Right cardiac atrium (tissue), 5 donors: ENCODE data around the gene SFI1. TPM values are rescaled to one million over a fixed set of nuclear protein-coding genes. Genes with fewer than 3 reads are reported as not detected.
A peak's percentile ranks its signal among the peaks of the same experiment; 100 is the strongest.
"Not testable (repeated sequence)": the region's sequence is repeated elsewhere in the genome, so short reads cannot be mapped to it uniquely, and the experiment has no call there.

ENCODE experiments used
- ATAC-seq, 2 donors: fragments of 200-7000 bp; cut with Tn5 transposase; one replicate each; pipeline versions ENCODE4 v1.8.0 to v1.9.1; 2020; ENCODE audit warnings: moderate library complexity in 2 of 2, mild to moderate bottlenecking in 1 of 2
- DNase-seq, 3 donors: peaks; one replicate each; pipeline ENCODE4 v3.0.0-alpha.2; 2020
- H3K27ac ChIP-seq: one replicate; pipeline ENCODE4 v1.5.1; 2013; ENCODE audit warnings: mild to moderate bottlenecking, low read length, control low read depth, moderate library complexity
- H3K27me3 ChIP-seq: one replicate; pipeline ENCODE4 v1.6.1; 2013; ENCODE audit not compliant: control insufficient read depth, insufficient read depth
- H3K4me1 ChIP-seq: one replicate; pipeline ENCODE4 v1.6.1; 2013; ENCODE audit warnings: low read length; ENCODE audit not compliant: control insufficient read depth, insufficient read depth
- H3K4me3 ChIP-seq: one replicate; pipeline ENCODE4 v1.5.1; 2013; ENCODE audit warnings: low read length, control low read depth
- H3K9me3 ChIP-seq: one replicate; pipeline ENCODE4 v1.6.1; 2013; ENCODE audit warnings: low read length; ENCODE audit not compliant: control insufficient read depth
- WGBS: extraction: QIAGEN DNeasy Blood & Tissue Kit; methylation state at CpG from one replicate; pipeline ENCODE4 v1.1.7; 2013; 5-methylcytosine and 5-hydroxymethylcytosine counted together
- intact Hi-C, 4 donors: fragments of 100-400 bp; cut with DNase I; formaldehyde crosslinking; loops; one replicate each; pipeline versions ENCODE4 v1.11.0 to v1.14.0; 2022 to 2023
- polyA plus RNA-seq: library from polyadenylated mRNA; stranded (reverse); fragments of 200-250 nt; gene quantifications from one replicate; pipeline ENCODE4 v1.2.3, GENCODE V29; 2013
- total RNA-seq, 4 donors: library from RNA; stranded (reverse); fragmentation: NEBNext Ultra II Directional; extraction: Animal tissue kit (Norgen Biotek cat#: 25700); gene quantifications; one replicate each; pipeline ENCODE4 v1.2.1, GENCODE V29; 2021
- donor health status: healthy with polysubstance abuse.
- donor health status: DM: no; HTN: yes; CAD: no.
- donor health status: DM: no; HTN: no; CAD: no.
- donor health status: DM: no; HTN: yes; CAD: no; lungs with severe emphysema.
- donor health status: DM: yes; HTN: yes; CAD: no.

Gene SFI1
- total and polyA plus RNA-seq, 5 donors = 7.1 to 10.8 (median 8.7) TPM

DNA sequence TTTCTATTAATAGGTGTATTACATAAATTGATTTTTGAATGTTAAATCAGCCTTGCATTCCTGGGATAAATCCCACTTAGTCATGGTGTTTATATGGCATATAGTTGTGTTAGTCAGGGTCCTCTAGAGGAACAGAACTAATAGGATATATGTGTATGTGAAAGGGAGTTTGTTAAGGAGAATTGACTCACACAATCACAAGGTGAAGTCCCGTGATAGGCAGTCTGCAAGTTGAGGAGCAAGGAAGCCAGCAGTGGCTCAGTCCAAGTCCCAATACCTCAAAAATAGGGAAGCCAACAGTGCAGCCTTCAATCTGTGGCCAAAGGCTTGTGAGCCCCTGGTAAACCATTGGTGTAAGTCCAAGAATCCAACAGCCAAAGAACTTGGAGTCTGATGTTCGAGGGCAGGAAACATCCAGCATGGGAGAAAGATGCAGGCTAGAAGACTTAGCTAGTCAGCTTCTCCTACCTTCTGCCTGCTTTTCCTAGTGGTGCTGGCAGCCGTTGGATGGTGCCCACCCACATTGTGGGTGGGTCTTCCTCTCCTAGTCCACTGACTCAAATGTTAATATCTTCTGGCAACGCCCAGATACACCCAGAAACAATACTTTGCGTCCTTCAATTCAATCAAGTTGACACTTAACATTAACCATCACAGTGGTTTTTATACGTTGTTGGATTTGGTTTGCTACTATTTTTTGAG lies 12.9 kb downstream of the SFI1 start:
- ATAC-seq = peak in 1 of 2 donors; percentile 48
- no peak for DNase-seq
- Histone ChIP-seq H3K27ac (no peak overlapping the region), H3K4me3 (no peak overlapping the region), H3K4me1 (no peaks in the 10 kb centered on the region), H3K9me3 (no peaks in the 10 kb centered on the region), H3K27me3 (no peaks in the 10 kb centered on the region)
- intact Hi-C loops = no loop called here
- 85% methylated on average over 6 of the region's 6 CpGs for WGBS

DNA sequence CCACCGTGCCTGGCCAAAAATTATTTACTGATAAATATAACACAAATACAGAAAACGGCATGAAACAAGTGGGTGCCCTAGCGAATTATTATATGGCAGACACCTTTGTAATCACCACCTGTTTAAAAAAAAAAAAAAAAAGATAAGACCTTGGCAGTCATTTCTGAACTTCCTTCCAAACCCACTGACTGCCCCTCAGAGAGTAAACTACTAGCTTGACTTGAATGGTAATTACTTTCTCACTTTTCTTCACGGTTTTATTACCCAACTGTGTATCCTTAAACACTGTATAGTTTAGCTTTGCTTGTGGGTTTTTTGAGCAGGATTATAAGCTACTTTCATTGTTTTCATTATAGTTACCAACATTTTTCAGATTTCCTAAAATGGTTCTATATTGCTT lies 23.7 kb downstream of the SFI1 start:
- Histone ChIP-seq H3K4me3 (no peak overlapping the region), H3K9me3 (no peaks in the 10 kb centered on the region), H3K4me1 (peaks cover 3% of the 10 kb centered on the region), H3K27ac (no peak overlapping the region), H3K27me3 (no peaks in the 10 kb centered on the region)
- DNase-seq = no peak
- intact Hi-C loops = no loop called here
- 76% methylated on average over 4 of the region's 4 CpGs for WGBS
- no peak for ATAC-seq

DNA sequence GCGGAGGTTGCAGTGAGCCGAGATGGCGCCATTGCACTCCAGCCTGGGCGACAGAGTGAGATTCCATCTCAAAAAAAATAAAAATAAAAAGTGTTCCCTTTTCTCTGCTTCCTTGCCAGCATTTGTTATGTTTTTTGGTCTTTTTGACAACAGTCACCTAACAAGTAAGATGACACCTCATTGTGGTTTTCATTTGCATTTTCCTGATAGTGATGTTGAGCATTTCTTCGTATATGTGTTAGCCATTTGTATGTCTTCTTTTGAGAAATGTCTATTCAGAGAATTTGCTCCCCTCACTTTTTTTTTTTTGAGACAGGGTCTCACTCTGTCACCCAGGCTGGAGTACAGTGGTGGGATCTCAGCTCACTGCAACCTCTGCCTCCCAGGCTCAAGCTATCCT lies 27.8 kb downstream of the SFI1 start:
- H3K27me3 ChIP-seq, H3K4me3 ChIP-seq, H3K27ac ChIP-seq, H3K9me3 ChIP-seq, H3K4me1 ChIP-seq, DNase-seq, intact Hi-C loops, ATAC-seq: not testable (repeated sequence)
- 95% methylated on average over 5 of the region's 5 CpGs for WGBS

GRCh38 chr22:31526270-31526669 lies 29.9 kb downstream of the SFI1 start:
- no peak overlapping the region for H3K4me3 ChIP-seq
- H3K27me3 ChIP-seq = no peaks in the 10 kb centered on the region
- ATAC-seq (no peak), DNase-seq (no peak)
- no peak overlapping the region for H3K27ac ChIP-seq
- H3K4me1 ChIP-seq = no peaks in the 10 kb centered on the region
- 89% methylated on average over 7 of the region's 7 CpGs for WGBS
- no peaks in the 10 kb centered on the region for H3K9me3 ChIP-seq
- intact Hi-C loops = no loop called here

- H3K4me3 ChIP-seq = no peak overlapping the region
- H3K27ac ChIP-seq = no peak overlapping the region
- H3K27me3 ChIP-seq = no peaks in the 10 kb centered on the region
- intact Hi-C loops = no loop called here
- H3K9me3 ChIP-seq = no peaks in the 10 kb centered on the region
- DNase-seq (no peak), ATAC-seq (peak in 1 of 2 donors; percentile 22)
- 50% methylated on average over 3 of the region's 3 CpGs for WGBS
- no peaks in the 10 kb centered on the region for H3K4me1 ChIP-seq
Observed at GRCh38 chr22:31530823-31531195, 34.5 kb downstream of the SFI1 start.

DNA sequence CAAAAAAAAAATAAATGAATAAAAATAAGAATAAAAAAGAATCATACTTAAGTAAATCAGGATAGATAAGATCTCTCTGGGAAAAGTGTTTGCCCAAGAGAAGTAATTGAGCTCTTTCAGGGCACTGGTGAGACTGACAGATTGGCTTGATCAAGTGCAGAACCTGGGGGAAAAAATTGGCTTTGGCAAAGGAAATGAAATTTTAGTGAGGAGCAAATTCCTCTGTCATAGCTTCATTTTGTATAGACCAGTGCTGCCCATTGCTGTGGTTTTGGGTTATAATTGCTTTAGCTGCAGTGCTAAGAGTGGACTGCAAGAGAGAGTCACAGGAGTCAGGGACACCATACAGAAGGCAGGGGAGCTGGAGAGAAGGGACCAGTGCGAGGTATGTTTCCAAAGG lies 35.7 kb downstream of the SFI1 start:
- no peak for ATAC-seq
- Histone ChIP-seq H3K4me1 (no peaks in the 10 kb centered on the region), H3K4me3 (no peak overlapping the region), H3K27ac (no peak overlapping the region), H3K9me3 (no peaks in the 10 kb centered on the region), H3K27me3 (no peaks in the 10 kb centered on the region)
- intact Hi-C loops = no loop called here
- 91% methylated on average over 1 of the region's 1 CpG for WGBS
- DNase-seq = no peak

GRCh38 chr22:31533374-31533773 lies 37.0 kb downstream of the SFI1 start:
- Histone ChIP-seq H3K27me3 (no peaks in the 10 kb centered on the region), H3K27ac (no peak overlapping the region), H3K4me3 (no peak overlapping the region), H3K9me3 (no peaks in the 10 kb centered on the region), H3K4me1 (no peaks in the 10 kb centered on the region)
- ATAC-seq (no peak), DNase-seq (no peak)
- intact Hi-C loops = no loop called here
- WGBS = 89% methylated on average over 5 of the region's 5 CpGs

GRCh38 chr22:31537019-31537535 lies 40.7 kb downstream of the SFI1 start:
- no peaks in the 10 kb centered on the region for H3K9me3 ChIP-seq
- no peak overlapping the region for H3K4me3 ChIP-seq
- intact Hi-C loops = no loop called here
- DNase-seq = no peak
- 73% methylated on average over 8 of the region's 8 CpGs for WGBS
- no peaks in the 10 kb centered on the region for H3K4me1 ChIP-seq
- no peaks in the 10 kb centered on the region for H3K27me3 ChIP-seq
- no peak for ATAC-seq
- H3K27ac ChIP-seq = no peak overlapping the region

- Histone ChIP-seq H3K27ac (no peak overlapping the region), H3K9me3 (no peaks in the 10 kb centered on the region), H3K27me3 (no peaks in the 10 kb centered on the region), H3K4me1 (no peaks in the 10 kb centered on the region), H3K4me3 (no peak overlapping the region)
- 92% methylated on average over 5 of the region's 5 CpGs for WGBS
- no peak for DNase-seq
- ATAC-seq = no peak
- intact Hi-C loops = no loop called here
Observed at GRCh38 chr22:31538815-31539214, 42.5 kb downstream of the SFI1 start.

- intact Hi-C loops, H3K4me3 ChIP-seq, H3K9me3 ChIP-seq, ATAC-seq, DNase-seq, H3K27me3 ChIP-seq, H3K27ac ChIP-seq, H3K4me1 ChIP-seq: not testable (repeated sequence)
- WGBS = 96% methylated on average over 4 of the region's 4 CpGs
Observed at GRCh38 chr22:31540166-31540565, 43.8 kb downstream of the SFI1 start.

GRCh38 chr22:31540966-31541365 lies 44.6 kb downstream of the SFI1 start:
- no peak for DNase-seq
- no peak overlapping the region for H3K4me3 ChIP-seq
- H3K27ac ChIP-seq = no peak overlapping the region
- no peaks in the 10 kb centered on the region for H3K27me3 ChIP-seq
- intact Hi-C loops = no loop called here
- WGBS = 96% methylated on average over 5 of the region's 5 CpGs
- no peaks in the 10 kb centered on the region for H3K4me1 ChIP-seq
- ATAC-seq = no peak
- no peaks in the 10 kb centered on the region for H3K9me3 ChIP-seq
